Measurements from ENCODE around the gene MARK3.

Gene MARK3

GRCh38 chr14:103388664-103389063 lies 3.4 kb downstream of the MARK3 start:
- intact Hi-C loops (cut with DNase I; ENCODE audit: low total_unique reads) = loop anchor here (5.0 kb wide), 1 partner anchor 1626 kb away; the partner anchor contains the start of gene PPP2R5C
- H3K27me3 ChIP-seq = no peaks in the 10 kb centered on the region
- no peak for DNase-seq
- H3K4me1 ChIP-seq = peaks cover 0 to 63% (median 47%) of the 10 kb centered on the region in 4 donors
- H3K9me3 ChIP-seq = no peaks in the 10 kb centered on the region
- no peaks in the 10 kb centered on the region for H3K36me3 ChIP-seq
- H3K4me3 ChIP-seq = no peak overlapping the region
- peak overlapping the region in 1 of 2 donors; percentile 93 for H3K27ac ChIP-seq
- TF ChIP-seq CTCF (IDR thresholded peaks at IDR 0.05) = no peak

DNA sequence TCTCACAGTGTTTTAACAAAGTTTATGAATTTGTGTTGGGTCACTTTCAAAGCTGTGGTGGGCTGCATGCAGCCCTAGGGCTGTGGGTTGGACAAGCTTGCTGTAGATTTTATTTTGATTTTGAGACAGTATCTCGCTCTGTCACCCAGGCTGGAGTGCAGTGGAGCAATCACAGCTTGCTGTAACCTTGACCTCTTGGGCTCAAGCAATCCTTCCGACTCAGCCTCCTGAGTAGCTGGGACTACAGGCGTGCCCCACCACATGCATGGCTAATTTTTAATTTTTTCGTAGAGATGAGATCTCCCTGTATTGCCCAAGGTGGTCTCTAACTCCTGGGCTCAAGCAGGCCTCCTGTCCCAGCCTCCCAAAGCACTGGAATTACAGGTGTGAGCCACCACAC lies 5.4 kb downstream of the MARK3 start:
- intact Hi-C loops (cut with DNase I; ENCODE audit: low total_unique reads) = no loop called here
- no peak overlapping the region for H3K27ac ChIP-seq
- no peak overlapping the region for H3K4me3 ChIP-seq
- H3K27me3 ChIP-seq = no peaks in the 10 kb centered on the region
- peaks cover 0 to 75% (median 55%) of the 10 kb centered on the region in 4 donors for H3K4me1 ChIP-seq
- no peaks in the 10 kb centered on the region for H3K9me3 ChIP-seq
- no peaks in the 10 kb centered on the region for H3K36me3 ChIP-seq
- TF ChIP-seq CTCF (IDR thresholded peaks at IDR 0.05) = no peak
- DNase-seq = no peak

GRCh38 chr14:103391048-103391447 lies 5.8 kb downstream of the MARK3 start:
- Histone ChIP-seq H3K27me3 (no peaks in the 10 kb centered on the region), H3K9me3 (no peaks in the 10 kb centered on the region), H3K36me3 (no peaks in the 10 kb centered on the region), H3K4me3 (no peak overlapping the region), H3K4me1 (peaks cover 0 to 79% (median 59%) of the 10 kb centered on the region in 4 donors), H3K27ac (no peak overlapping the region)
- TF ChIP-seq CTCF (IDR thresholded peaks at IDR 0.05) = peak; percentile 39 to 45
- no peak for DNase-seq
- intact Hi-C loops (cut with DNase I; ENCODE audit: low total_unique reads) = no loop called here

DNA sequence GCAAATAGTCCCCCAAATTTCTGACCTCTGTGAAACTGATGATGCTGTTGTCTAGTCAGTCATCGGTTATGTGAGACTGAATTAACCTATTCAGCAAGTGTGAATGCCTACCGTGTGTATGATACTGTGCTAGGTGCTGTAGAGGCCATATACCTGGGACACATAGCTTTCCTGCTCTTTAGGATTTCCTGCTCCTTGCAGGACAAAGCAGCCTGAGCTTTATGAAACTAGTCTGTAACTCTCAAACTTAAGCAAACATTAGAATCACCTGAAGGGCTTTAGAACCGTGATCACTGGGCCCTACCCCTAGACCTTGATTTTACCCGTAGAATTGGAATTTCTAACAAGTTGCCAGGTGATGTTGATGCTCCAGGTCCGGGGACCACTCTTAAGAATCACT lies 6.9 kb downstream of the MARK3 start:
- H3K27ac ChIP-seq = peak overlapping the region in 1 of 2 donors; percentile 52
- intact Hi-C loops (cut with DNase I; ENCODE audit: low total_unique reads) = no loop called here

DNA sequence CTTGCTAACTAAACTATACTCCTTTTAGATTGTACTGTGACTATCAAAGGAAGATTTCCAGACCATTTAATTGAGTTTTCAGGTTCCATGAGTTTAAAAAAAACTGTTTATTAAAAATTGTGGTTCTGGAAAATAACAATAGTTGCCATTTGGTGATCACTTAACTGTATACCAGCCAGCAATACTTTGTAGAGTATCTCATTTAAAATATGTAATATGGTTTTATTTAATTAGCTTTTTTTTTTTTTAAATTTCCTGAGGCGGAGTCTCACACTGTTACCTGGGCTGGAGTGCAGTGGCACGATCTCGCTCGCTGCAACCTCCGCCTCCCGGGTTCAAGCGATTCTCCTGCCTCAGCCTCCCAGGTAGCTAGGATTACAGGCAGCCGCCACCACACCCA lies 7.4 kb downstream of the MARK3 start:
- H3K4me3 ChIP-seq = no peak overlapping the region
- H3K27ac ChIP-seq = peak overlapping the region; percentile 47 to 52
- DNase-seq = no peak
- no peaks in the 10 kb centered on the region for H3K27me3 ChIP-seq
- H3K4me1 ChIP-seq = peaks cover 0 to 89% (median 54%) of the 10 kb centered on the region in 4 donors
- H3K9me3 ChIP-seq = no peaks in the 10 kb centered on the region
- intact Hi-C loops (cut with DNase I; ENCODE audit: low total_unique reads) = no loop called here
- no peaks in the 10 kb centered on the region for H3K36me3 ChIP-seq
- no peak for TF ChIP-seq CTCF (IDR thresholded peaks at IDR 0.05)

More for the DNA sequence above, 6.9 kb downstream of the MARK3 start:
- Histone ChIP-seq H3K9me3 (no peaks in the 10 kb centered on the region), H3K27me3 (no peaks in the 10 kb centered on the region), H3K4me1 (peaks cover 0 to 89% (median 58%) of the 10 kb centered on the region in 4 donors), H3K36me3 (no peaks in the 10 kb centered on the region), H3K4me3 (no peak overlapping the region)
- peak in 1 of 2 donors; percentile 3 for DNase-seq
- TF ChIP-seq CTCF (IDR thresholded peaks at IDR 0.05) = no peak

GRCh38 chr14:103393070-103393469 lies 7.9 kb downstream of the MARK3 start:
- Histone ChIP-seq H3K27ac (peak overlapping the region; percentile 47 to 52), H3K9me3 (no peaks in the 10 kb centered on the region), H3K4me1 (peaks cover 0 to 89% (median 52%) of the 10 kb centered on the region in 4 donors)

More at GRCh38 chr14:103393070-103393469, 7.9 kb downstream of the MARK3 start:
- TF ChIP-seq CTCF (IDR thresholded peaks at IDR 0.05) = no peak
- H3K36me3 ChIP-seq = no peaks in the 10 kb centered on the region
- H3K4me3 ChIP-seq = no peak overlapping the region
- DNase-seq = no peak
- intact Hi-C loops (cut with DNase I; ENCODE audit: low total_unique reads) = no loop called here
- no peaks in the 10 kb centered on the region for H3K27me3 ChIP-seq
